CD4-positive, alpha-beta T cell treated with Interleukin-6 at 100 ng/mL for 8 hours (primary cell): ENCODE results near the gene MYCBPAP.

Experiments
- DNase-seq: peaks from one replicate; pipeline ENCODE4 v3.0.0-alpha.2; 2020; ENCODE audit warnings: mixed read lengths, low spot score

The MYCBPAP gene

DNA sequence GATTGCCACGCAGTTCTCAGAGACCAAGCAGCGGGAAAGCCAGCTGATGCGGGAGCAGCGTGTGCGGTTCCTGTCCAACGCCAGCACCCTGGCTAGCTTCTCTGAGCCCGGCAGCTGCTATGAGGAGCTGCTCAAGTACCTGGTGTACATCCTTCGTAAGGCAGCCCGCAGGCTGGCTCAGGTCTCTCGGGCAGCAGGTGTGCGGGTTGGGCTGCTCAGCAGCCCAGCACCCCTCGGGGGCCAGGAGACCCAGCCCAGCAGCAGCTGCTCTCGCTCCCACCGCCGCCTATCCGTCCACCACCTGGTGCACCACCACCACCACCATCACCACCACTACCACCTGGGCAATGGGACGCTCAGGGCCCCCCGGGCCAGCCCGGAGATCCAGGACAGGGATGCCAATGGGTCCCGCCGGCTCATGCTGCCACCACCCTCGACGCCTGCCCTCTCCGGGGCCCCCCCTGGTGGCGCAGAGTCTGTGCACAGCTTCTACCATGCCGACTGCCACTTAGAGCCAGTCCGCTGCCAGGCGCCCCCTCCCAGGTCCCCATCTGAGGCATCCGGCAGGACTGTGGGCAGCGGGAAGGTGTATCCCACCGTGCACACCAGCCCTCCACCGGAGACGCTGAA is 67.5 kb downstream of the MYCBPAP start:
- no peak for DNase-seq

DNA sequence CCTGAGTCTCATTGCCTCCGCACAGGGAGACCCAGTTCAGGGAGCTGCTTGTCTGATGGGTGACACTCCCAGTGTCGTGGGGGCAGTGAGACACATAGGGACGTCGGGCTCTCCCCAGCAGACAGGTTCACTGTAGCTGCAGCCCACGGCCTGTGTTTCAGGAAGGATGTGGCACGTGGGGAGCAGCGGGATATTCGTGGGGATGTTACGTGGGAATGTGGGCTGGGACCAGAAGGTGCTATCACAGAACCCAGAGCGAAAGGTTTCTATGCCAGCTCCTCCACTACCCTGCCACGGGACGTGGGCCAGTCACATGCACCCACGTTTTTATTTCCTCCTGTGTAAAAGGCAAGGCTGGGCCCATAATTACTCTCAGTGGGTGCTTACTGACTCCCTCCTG is 68.6 kb downstream of the MYCBPAP start:
- DNase-seq: no peak

DNA sequence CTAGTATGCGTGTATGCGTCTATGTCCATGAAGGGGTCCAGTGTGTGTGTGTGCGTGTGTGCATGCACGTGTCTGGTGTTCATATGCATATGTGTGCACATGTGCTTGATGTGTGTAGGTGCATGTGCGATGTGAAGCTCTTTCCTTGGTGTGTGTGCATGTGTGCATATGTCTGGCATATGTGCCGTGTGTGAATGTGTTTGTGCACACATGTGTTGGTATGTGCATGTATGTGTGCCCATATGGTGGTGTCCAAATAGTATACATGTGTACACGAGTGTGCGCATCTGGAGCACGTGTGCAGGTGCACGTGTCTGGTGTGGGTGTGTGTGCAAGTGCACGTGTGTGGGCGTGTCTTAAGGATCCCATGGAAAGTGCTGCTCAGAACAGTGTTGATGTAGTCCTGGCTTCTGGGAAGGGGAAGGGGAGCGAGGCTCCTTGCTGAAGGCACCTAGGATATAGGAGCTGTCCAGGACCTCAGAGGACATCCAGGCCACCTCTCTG is 69.3 kb downstream of the MYCBPAP start:
- no peak for DNase-seq

DNA sequence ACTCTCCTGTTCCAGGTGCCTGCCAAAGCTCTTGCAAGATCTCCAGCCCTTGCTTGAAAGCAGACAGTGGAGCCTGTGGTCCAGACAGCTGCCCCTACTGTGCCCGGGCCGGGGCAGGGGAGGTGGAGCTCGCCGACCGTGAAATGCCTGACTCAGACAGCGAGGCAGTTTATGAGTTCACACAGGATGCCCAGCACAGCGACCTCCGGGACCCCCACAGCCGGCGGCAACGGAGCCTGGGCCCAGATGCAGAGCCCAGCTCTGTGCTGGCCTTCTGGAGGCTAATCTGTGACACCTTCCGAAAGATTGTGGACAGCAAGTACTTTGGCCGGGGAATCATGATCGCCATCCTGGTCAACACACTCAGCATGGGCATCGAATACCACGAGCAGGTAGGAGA is 69.9 kb downstream of the MYCBPAP start:
- no peak for DNase-seq

DNA sequence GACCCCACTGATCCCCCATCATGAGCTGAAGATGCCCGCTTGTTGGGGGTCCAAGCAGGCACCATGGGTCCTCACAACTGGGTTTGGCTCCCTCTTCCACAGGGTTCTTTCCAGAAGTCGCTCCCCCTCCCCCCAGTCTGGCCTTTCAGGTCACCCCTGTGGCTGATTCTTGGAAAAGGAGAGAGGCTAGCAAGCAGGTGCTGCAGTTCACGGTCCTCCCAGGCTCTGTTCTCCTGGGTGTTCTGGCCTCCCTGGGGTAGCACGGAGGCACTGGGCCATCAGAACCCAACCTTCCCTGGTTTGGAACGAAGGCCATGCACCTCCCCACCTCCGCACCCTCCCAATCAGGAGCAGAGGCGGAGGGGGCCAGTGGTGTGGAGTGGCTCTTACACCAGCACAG is 71.2 kb downstream of the MYCBPAP start:
- DNase-seq: no peak

DNA sequence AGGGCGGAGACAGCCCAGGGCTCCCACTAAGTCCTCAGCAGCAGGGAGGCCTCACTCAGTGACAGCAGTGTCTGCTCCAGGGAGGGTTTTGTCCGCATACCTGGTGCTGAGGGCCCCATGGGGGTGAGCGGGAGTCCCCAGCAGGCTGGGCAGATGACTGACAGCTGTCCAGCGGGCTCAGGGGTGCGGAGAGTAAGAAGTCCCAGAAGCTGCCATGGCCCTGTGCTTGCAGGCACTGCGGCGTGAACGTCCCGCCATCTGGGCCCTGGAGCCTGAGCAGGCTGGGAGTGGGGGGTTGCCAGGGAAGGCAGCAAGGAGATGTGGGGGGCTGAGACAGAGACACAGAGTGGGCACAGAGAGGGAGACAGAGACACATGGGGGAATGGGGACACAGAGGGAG is 72.4 kb downstream of the MYCBPAP start:
- DNase-seq: no peak
